Measurements from ENCODE around the gene DLX4. TPM values are rescaled to one million over a fixed set of nuclear protein-coding genes. Genes with fewer than 3 reads are reported as not detected.

The DLX4 gene
- total RNA-seq, 1 donor: not detected

- DNase-seq (ENCODE audit: low read depth): no peak
- no peak for TF ChIP-seq CTCF (IDR thresholded peaks at IDR 0.05; ENCODE audit: insufficient read depth, low read length)
- H3K4me3 ChIP-seq (ENCODE audit: low read depth, low read length): no peak overlapping the region
Measured at GRCh38 chr17:50015146-50015545, 46.2 kb downstream of the DLX4 start.

GRCh38 chr17:50018909-50019308, 49.9 kb downstream of the DLX4 start:
- no peak overlapping the region for H3K4me3 ChIP-seq (ENCODE audit: low read depth, low read length)
- no peak for TF ChIP-seq CTCF (IDR thresholded peaks at IDR 0.05; ENCODE audit: insufficient read depth, low read length)
- DNase-seq (ENCODE audit: low read depth): no peak

- no peak for DNase-seq (ENCODE audit: low read depth)
- TF ChIP-seq CTCF (IDR thresholded peaks at IDR 0.05; ENCODE audit: insufficient read depth, low read length): no peak
- H3K4me3 ChIP-seq (ENCODE audit: low read depth, low read length): no peak overlapping the region
Measured at GRCh38 chr17:50020841-50021599, 52.0 kb downstream of the DLX4 start.

GRCh38 chr17:50021681-50022370, 52.8 kb downstream of the DLX4 start:
- DNase-seq (ENCODE audit: low read depth): no peak
- no peak for TF ChIP-seq CTCF (IDR thresholded peaks at IDR 0.05; ENCODE audit: insufficient read depth, low read length)
- no peak overlapping the region for H3K4me3 ChIP-seq (ENCODE audit: low read depth, low read length)

GRCh38 chr17:50022463-50023130, 53.6 kb downstream of the DLX4 start:
- TF ChIP-seq CTCF (IDR thresholded peaks at IDR 0.05; ENCODE audit: insufficient read depth, low read length): no peak
- no peak for DNase-seq (ENCODE audit: low read depth)
- no peak overlapping the region for H3K4me3 ChIP-seq (ENCODE audit: low read depth, low read length)

GRCh38 chr17:50023520-50023919, 54.5 kb downstream of the DLX4 start:
- DNase-seq (ENCODE audit: low read depth): no peak
- no peak for TF ChIP-seq CTCF (IDR thresholded peaks at IDR 0.05; ENCODE audit: insufficient read depth, low read length)

More at GRCh38 chr17:50023520-50023919, 54.5 kb downstream of the DLX4 start:
- H3K4me3 ChIP-seq (ENCODE audit: low read depth, low read length): no peak overlapping the region

Small RNA genes within 50 kb of the gene (small RNA-seq; reads per million reads assigned to genes)
- gene RNU6-1313P: not detected

Other genes with a start within 250 kb of the DLX4 start
- gene FAM117A, start 205.1 kb upstream of the DLX4 start, total RNA-seq (ENCODE audit: low replicate concordance): 1.1 TPM in 2 replicates
- 21.5 and 33.5 TPM in 2 replicates for gene KAT7, start 180.5 kb upstream of the DLX4 start, total RNA-seq (ENCODE audit: low replicate concordance)
- gene TAC4, start 121.1 kb upstream of the DLX4 start, total RNA-seq (ENCODE audit: low replicate concordance): not detected in 2 replicates
- not detected in 2 replicates for gene DLX3, start 26.0 kb downstream of the DLX4 start, total RNA-seq (ENCODE audit: low replicate concordance)
- gene ITGA3, start 86.9 kb downstream of the DLX4 start, total RNA-seq (ENCODE audit: low replicate concordance): 16.1 and 35.1 TPM in 2 replicates
- gene PDK2, start 126.2 kb downstream of the DLX4 start, total RNA-seq (ENCODE audit: low replicate concordance): 13.2 and 37.8 TPM in 2 replicates
- 1.6 and 5.1 TPM in 2 replicates for gene SAMD14, start 161.0 kb downstream of the DLX4 start, total RNA-seq (ENCODE audit: low replicate concordance)
- 59.3 and 85.4 TPM in 2 replicates for gene PPP1R9B, start 181.5 kb downstream of the DLX4 start, total RNA-seq (ENCODE audit: low replicate concordance)
- 0.65 and 0.90 TPM in 2 replicates for gene SGCA, start 196.8 kb downstream of the DLX4 start, total RNA-seq (ENCODE audit: low replicate concordance)
- 2,633 and 16,513 TPM in 2 replicates for gene COL1A1, start 232.4 kb downstream of the DLX4 start, total RNA-seq (ENCODE audit: low replicate concordance)